ENCODE results near the gene DHRSX.
A peak's percentile ranks its signal among the peaks of the same experiment; 100 is the strongest.

Gene DHRSX

DNA sequence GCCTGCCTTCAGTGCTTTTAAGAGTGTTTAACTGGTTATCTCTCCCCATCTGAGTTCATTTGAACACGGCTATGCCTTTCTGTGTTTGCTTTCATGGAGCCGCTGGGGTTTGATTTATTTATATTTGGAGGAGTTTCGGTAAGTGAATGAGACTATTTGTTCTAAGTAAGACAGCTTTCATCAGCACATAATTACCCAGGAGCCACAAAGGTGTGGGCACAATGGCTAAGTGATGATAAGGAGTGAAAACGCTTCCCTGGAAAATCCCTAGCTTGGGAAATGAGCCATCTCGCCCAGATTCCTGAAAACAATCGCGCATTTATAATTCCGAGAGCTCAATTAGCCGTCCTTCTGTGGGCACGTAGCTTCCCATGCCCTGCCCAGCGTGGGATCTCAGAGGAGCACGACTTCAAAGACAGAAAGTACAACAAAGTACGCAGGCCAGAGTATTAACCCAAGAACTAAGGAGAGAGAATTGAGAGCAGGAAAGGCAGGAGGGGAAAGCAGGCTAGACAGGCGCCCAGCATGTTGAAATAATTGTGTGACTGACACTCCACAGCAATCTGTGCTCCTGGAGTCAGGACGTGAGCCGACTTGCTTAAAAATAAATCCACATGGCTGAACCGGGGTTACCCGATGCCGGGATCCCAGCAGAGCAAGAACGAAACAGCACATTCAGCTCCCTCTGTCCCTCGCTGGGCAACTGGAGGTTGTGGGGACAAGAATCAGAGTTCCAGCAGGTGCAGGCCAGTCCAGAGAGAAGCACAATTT, 99.0 kb downstream of the DHRSX start (continued):
- TF ChIP-seq BCL11A (tag by site-specific recombination; IDR thresholded peaks at IDR 0.05; ENCODE audit: low read depth) (no peak), GFI1B (tag by site-specific recombination; IDR thresholded peaks at IDR 0.05) (peak; percentile 87), ZBTB8A (tag by site-specific recombination; IDR thresholded peaks at IDR 0.05) (0 out of 2 replicates have a peak, but pooled peaks have one; percentile 8), OSR2 (tag by site-specific recombination; IDR thresholded peaks at IDR 0.05) (peak; percentile 98), ZNF19 (tag by site-specific recombination; IDR thresholded peaks at IDR 0.05; ENCODE audit: low read depth) (no peak), ZNF571 (tag by site-specific recombination; IDR thresholded peaks at IDR 0.05) (no peak), ZXDB (tag by site-specific recombination; IDR thresholded peaks at IDR 0.05) (0 out of 2 replicates have a peak, but pooled peaks have one; percentile 35)
- TF ChIP-seq, protein P1, sequence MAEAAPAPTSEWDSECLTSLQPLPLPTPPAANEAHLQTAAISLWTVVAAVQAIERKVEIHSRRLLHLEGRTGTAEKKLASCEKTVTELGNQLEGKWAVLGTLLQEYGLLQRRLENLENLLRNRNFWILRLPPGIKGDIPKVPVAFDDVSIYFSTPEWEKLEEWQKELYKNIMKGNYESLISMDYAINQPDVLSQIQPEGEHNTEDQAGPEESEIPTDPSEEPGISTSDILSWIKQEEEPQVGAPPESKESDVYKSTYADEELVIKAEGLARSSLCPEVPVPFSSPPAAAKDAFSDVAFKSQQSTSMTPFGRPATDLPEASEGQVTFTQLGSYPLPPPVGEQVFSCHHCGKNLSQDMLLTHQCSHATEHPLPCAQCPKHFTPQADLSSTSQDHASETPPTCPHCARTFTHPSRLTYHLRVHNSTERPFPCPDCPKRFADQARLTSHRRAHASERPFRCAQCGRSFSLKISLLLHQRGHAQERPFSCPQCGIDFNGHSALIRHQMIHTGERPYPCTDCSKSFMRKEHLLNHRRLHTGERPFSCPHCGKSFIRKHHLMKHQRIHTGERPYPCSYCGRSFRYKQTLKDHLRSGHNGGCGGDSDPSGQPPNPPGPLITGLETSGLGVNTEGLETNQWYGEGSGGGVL (tag by site-specific recombination; IDR thresholded peaks at IDR 0.05), result no peak

DNA sequence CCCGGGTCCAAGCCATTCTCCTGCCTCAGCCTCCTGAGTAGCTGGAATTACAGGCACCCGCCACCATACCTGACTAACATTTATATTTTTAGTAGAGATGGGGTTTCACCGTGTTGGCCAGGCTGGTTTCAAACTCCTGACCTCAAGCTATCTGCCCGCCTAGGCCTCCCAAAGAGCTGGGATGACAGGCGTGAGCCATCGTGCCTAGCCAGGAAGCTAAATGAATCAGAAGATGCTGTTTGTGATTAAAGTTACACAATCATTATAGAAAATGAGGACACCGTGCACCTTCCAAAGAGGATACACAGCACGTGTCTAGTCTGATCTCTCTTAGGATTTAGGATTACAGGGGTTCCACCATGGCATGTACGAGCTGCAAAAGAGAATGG, 99.6 kb downstream of the DHRSX start:
- ChIA-PET CTCF (no interaction called here), POLR2A (no interaction called here)
- H3K4me3 ChIP-seq (ENCODE audit: low read depth, low read length), result no peak overlapping the region
- H3K27ac ChIP-seq (ENCODE audit: extremely low read depth, low read depth, low read length), result peak overlapping the region; percentile 81
- TF ChIP-seq ZNF514 (tag by site-specific recombination; IDR thresholded peaks at IDR 0.05) (no peak), ZBTB8A (tag by site-specific recombination; IDR thresholded peaks at IDR 0.05) (0 out of 2 replicates have a peak, but pooled peaks have one; percentile 2)
- H3K9me3 ChIP-seq (ENCODE audit: control insufficient read depth, insufficient read depth, low read depth, low read length), result no peaks in the 10 kb centered on the region
- H3K4me1 ChIP-seq (ENCODE audit: control insufficient read depth, insufficient read depth, low read length), result peaks cover 23% of the 10 kb centered on the region
- no peaks in the 10 kb centered on the region; a peak in 1 of 3 replicates for H3K36me3 ChIP-seq (ENCODE audit: control insufficient read depth in 2 of 2, insufficient read depth in 1 of 2, low read length in 2 of 2)

DNA sequence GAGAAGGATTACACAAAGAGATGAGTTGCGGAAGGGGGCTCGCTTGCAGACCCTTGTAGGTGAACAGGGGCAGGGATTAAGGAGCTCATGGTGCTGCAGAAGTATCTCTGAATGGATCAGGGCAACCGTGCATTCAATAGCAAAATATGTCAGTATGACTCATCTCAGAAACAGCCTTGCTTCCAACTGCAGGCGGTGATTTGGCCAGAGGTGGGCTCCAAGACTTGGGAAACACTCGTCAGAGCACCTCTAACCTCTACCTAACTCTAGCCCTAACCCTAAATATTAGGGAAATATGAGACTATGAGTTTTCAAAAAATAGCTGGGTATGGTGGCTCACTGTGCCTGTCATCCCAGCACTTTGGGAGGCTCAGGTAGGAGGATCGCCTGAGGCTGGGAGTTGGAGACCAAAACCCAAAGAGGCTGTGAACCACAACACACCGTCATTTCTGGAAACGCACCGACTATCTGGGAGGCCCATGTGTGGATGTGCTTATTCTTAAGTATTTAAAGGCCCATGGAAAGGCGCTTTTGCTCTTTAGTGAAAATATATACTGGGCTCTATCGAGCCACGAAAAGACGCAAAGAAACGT, 102.6 kb downstream of the DHRSX start:
- TF ChIP-seq, protein P2, sequence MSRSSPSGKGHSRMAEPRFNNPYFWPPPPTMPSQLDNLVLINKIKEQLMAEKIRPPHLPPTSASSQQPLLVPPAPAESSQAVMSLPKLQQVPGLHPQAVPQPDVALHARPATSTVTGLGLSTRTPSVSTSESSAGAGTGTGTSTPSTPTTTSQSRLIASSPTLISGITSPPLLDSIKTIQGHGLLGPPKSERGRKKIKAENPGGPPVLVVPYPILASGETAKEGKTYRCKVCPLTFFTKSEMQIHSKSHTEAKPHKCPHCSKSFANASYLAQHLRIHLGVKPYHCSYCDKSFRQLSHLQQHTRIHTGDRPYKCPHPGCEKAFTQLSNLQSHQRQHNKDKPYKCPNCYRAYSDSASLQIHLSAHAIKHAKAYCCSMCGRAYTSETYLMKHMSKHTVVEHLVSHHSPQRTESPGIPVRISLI (tag by site-specific recombination; IDR thresholded peaks at IDR 0.05), result no peak
- TF ChIP-seq ZNF48 (tag by site-specific recombination; IDR thresholded peaks at IDR 0.05), result no peak
- TF ChIP-seq BCL11B (tag by site-specific recombination; IDR thresholded peaks at IDR 0.05; ENCODE audit: low read depth), result no peak
- TF ChIP-seq SP7 (tag by site-specific recombination; IDR thresholded peaks at IDR 0.05), result 0 out of 2 replicates have a peak, but pooled peaks have one; percentile 18
- 0 out of 2 replicates have a peak, but pooled peaks have one; percentile 24 for TF ChIP-seq HOXD13 (CRISPR knock-in tag; IDR thresholded peaks at IDR 0.05; ENCODE audit: borderline replicate concordance)
- TF ChIP-seq, protein P3, sequence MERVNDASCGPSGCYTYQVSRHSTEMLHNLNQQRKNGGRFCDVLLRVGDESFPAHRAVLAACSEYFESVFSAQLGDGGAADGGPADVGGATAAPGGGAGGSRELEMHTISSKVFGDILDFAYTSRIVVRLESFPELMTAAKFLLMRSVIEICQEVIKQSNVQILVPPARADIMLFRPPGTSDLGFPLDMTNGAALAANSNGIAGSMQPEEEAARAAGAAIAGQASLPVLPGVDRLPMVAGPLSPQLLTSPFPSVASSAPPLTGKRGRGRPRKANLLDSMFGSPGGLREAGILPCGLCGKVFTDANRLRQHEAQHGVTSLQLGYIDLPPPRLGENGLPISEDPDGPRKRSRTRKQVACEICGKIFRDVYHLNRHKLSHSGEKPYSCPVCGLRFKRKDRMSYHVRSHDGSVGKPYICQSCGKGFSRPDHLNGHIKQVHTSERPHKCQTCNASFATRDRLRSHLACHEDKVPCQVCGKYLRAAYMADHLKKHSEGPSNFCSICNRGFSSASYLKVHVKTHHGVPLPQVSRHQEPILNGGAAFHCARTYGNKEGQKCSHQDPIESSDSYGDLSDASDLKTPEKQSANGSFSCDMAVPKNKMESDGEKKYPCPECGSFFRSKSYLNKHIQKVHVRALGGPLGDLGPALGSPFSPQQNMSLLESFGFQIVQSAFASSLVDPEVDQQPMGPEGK (tag by site-specific recombination; IDR thresholded peaks at IDR 0.05), result 0 out of 2 replicates have a peak, but pooled peaks have one; percentile 7
- no peak for TF ChIP-seq ZBTB17 (tag by site-specific recombination; IDR thresholded peaks at IDR 0.05)
- CTCF ChIA-PET, result no interaction called here
- H3K9me3 ChIP-seq (ENCODE audit: control insufficient read depth, insufficient read depth, low read depth, low read length), result no peaks in the 10 kb centered on the region
- H3K27ac ChIP-seq (ENCODE audit: extremely low read depth, low read depth, low read length), result peak overlapping the region; percentile 44; the same call in 1 of the 2 replicates
- H3K36me3 ChIP-seq (ENCODE audit: control insufficient read depth in 2 of 2, insufficient read depth in 1 of 2, low read length in 2 of 2), result no peaks in the 10 kb centered on the region; a peak in 1 of 3 replicates
- POLR2A ChIA-PET, result no interaction called here
- no peak overlapping the region for H3K4me3 ChIP-seq (ENCODE audit: low read depth, low read length)
- peaks cover 23% of the 10 kb centered on the region for H3K4me1 ChIP-seq (ENCODE audit: control insufficient read depth, insufficient read depth, low read length)

Measured in HEK293 (cell line).